CD4-positive, alpha-beta T cell treated with Interleukin-15 for 1 hour (primary cell): ENCODE measurements around the gene HNRNPA3.
"Not testable (repeated sequence)": the region's sequence is repeated elsewhere in the genome, so short reads cannot be mapped to it uniquely, and the experiment has no call there.

Source experiments
- DNase-seq: peaks from one replicate; pipeline ENCODE4 v3.0.0-alpha.2; 2020

The HNRNPA3 gene

DNA sequence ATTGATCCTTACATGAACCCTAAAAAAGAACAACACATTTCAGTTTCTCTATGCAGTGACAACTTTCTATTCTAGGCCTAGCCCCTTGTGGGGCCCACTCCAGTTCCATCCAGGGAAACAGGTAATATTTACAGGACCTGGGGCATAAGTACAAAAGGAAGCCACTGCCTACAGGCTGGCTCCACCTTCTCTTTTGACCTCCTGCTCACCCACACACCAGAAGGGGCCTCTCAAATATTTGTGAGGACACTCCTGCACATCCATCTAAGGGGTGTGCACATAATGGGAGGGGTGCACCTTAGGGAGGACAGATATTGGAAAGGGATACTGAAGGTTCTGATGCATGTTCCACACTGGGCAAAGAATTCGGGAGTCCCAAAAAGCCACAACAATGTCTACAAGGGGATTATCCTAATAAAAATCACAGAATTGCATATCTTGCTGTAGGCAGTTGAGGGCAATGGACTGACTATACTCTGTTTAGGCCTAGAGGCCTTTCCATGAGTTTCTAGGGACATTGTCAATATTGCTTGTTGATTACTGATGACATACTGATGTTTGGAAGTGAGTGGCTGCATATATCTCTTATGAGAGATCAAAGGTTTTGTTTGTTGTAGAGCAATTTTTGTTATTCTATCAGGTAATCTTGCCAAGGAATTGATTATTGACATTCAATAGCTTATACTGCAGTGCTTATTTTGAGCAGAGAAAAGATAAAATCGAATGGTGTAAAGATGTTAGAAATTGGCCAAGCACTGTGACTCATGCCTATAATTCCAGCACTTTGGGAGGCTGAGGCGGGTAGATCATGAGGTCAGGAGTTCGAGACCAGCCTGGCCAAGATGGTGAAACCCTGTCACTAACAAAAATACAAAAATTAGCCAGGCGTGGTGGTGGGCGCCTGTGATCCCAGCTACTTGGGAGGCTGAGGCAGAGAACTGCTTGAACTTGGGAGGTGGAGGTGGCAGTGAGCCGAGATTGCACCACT, 23.8 kb upstream of the HNRNPA3 start:
- no peak for DNase-seq

DNA sequence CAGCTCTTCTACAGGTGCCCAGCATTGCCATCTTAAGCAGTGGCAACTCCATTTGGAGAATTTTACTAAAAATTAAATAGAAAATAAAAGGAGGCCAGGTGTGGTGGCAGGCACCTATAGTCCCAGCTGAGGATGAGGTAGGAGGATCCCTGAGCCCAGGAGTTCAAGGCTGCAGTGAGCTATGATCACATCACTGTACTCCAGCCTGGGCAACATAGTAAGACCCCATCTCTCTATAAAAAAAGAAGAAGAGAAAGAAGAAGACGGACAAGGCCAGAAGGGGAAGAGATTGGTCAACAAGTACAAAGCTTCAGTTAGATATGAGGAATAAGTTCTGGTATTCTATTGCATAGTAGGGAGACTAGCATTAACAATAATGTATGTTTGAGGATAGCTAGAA, 21.7 kb upstream of the HNRNPA3 start:
- DNase-seq, result no peak

GRCh38 chr2:177192788-177193187, 19.8 kb upstream of the HNRNPA3 start:
- DNase-seq, result no peak

DNA sequence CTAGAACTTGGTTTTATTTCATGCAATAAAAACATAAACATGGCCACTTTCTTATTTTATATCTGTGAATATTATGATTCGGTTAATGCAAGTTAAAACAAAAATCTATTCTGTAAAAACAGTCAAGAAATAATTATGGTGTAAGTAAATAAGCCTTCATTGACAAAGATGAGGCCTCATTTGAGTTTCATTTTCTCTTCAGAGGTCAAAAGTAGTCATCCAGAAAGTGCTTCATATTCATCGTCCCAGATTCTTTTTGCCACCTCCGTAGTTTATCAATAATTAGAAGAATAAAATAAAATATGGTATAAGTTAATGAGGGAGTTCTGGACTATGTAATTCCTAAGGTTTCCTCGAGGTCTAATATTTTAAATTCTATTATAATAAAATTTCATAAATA, 19.4 kb upstream of the HNRNPA3 start:
- no peak for DNase-seq

DNA sequence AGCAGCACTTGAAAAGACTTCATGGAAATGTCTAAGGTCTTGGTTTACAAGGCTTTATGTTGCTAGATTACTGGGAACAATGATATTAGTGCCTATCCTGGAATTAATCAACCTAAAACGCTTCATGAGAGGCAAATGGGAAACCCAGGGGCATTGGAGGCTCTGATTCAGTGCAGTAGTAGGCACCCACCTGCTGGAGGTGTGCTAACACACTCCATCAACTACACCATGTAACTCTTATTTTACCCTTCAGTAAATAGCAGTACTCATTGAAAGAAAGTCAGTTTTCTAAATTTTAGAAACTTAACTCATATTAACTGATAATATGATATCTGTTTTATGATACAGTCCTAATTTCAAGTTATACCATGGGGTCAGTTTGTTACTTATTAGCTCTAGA, 17.4 kb upstream of the HNRNPA3 start:
- no peak for DNase-seq

DNA sequence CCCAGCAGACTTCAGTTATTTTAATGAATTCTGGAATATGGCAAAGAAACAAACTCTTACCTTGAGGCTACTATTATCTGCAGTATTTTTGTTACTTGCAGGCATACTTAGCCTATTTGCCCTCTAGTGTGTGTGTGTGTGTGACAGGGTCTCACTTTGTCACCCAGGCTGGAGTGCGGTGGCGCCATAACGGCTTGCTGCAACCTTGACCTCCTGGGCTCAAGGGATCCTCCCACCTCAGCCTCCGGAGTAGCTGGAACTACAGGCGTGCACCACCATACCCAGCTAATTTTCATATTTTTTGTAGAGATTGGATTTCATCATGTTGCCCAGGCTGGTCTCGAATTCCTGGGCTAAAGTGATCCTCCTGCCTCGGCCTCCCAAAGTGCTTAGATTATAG, 12.2 kb upstream of the HNRNPA3 start:
- DNase-seq, result not testable (repeated sequence)

DNA sequence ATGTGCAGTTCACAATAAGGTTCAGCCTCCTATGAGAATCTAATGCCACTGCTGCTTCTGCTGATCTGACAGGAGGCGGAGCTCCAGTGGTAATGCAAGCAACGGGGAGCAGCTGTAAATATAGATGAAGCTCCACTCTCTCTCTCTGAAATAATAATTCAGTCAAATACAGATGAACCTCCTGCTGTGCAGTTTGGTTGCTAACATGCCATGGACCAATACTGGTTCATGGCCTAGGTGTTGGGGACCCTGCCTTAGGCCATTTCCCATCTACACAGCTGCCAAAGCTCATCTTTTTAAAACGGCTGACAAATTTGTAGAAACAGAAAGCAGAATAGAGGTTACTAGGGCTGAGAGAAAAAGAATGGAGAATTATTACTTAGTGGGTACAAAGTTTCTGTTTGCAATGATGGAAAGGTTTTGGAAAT, 10.7 kb upstream of the HNRNPA3 start:
- DNase-seq, result no peak

DNA sequence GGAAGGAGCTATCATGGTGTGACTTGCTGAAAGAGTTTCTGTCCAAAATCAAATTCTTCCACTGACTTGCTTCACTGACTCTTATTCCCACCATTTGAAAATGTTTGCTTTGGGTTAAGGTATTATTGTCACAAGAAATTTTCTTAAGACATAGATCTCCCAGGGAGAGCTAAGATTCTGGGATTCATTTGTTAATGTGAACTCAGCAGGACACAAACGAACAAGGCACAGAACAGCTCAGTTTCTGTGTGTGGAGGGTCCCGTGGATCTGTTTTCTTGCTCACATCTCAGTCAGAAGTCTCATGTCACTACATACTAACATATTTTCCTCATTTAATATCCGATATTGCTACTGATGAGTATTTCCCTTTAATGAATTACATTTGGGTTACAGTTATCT, 8.2 kb upstream of the HNRNPA3 start:
- DNase-seq, result no peak

- no peak for DNase-seq
Observed at GRCh38 chr2:177207101-177207500, 5.5 kb upstream of the HNRNPA3 start.

DNA sequence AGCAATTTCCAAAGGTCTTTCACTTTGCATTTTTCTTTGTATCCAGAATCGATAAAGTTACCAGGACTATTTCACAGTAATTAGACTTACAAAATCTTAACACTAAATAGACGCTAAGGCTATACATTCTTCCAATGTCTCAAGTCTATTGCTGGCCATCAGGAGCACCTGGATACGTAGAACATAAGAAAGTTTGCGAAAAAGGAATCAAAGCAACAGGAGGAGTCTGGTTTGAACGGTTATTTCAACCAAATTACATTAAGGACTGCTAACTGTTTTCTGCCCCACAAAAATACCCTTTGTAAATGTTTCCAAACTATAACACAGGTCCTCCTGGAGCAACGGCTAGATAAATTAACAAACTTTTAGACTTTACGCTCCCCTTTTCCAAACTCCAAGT, 1.4 kb upstream of the HNRNPA3 start:
- no peak for DNase-seq

DNA sequence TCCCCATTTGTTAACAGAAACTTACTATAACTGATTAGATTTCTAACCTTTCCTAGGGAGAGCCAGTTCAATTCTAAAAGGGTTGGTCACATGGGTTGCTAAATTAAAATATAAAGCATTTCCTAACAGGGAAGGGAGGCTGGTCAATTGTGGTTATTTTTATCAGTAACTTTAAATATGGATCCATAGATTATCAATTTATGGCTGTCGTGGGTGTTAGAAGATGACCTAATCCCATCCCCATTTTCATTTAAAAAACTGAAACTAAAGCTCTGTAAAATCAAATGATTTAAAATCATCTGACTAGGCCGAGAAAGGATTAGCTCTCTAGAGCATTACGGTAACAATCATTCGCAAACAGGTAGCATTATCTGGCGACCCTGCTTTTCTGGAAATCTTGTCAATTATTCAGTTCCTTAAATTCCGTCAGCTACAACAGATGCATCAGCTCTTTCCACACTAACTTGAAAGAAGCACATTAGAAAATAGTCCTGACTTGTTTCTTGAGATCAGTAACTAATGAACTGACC, 953 bp upstream of the HNRNPA3 start:
- no peak for DNase-seq

GRCh38 chr2:177212891-177213856, 580 bp downstream of the HNRNPA3 start:
- DNase-seq, result peak; percentile 92

GRCh38 chr2:177217247-177217843, 4.8 kb downstream of the HNRNPA3 start:
- DNase-seq, result no peak

DNA sequence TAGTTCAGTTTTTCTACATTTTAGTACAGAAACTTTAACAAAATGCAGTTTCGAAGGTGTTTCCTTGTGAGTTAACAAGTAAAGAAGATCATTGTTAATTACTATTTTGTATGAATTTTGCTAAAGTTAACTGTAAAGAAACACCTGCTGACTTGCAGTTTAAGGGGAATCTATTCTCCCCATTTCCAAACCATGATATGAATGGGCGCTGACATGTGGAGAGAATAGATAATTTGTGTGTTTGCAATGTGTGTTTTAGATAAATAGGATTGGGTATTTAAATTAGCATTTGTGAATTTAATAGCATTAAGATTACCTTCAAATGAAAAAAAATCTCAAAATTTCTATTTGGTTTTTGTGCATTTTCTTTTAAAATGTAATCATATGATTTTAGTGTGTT, 7.2 kb downstream of the HNRNPA3 start:
- not testable (repeated sequence) for DNase-seq

DNA sequence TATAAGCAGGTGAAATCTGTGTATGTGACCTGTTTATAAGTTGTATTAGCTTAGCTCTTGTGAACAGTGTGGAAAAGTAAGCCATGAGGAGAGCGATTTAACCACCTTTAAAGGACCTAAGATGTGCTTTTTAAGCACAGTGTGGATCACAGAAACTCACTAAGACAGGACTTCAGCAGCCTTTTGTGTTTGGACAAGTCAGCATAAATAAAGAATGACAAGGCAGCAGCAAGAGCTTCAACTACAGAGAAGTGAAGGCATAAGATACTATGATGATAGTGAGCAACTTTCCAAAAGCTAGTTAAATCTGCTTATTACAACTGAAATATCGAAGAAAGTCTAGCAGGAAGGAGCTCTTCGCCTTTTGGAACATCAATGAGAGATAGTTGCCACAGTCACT, 8.9 kb downstream of the HNRNPA3 start:
- DNase-seq, result no peak

DNA sequence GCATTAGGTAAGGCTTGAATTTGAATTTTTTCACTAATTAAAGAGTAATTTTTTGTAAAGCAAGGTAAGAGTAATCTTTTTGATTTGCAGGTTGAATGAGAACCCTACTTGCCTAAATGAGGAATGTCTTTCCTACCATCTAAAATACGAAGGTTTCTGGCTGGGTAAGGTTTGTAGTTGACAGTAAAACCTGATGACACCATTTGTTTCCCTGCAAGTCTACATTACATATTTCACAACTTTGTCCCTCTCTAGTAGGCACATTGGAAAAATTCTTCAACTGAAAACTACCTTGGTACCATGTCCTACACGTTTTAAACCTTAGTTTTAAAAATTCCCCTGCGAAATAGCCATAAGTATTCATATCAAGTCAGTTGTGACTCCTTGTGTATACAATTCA, 9.4 kb downstream of the HNRNPA3 start:
- no peak for DNase-seq

DNA sequence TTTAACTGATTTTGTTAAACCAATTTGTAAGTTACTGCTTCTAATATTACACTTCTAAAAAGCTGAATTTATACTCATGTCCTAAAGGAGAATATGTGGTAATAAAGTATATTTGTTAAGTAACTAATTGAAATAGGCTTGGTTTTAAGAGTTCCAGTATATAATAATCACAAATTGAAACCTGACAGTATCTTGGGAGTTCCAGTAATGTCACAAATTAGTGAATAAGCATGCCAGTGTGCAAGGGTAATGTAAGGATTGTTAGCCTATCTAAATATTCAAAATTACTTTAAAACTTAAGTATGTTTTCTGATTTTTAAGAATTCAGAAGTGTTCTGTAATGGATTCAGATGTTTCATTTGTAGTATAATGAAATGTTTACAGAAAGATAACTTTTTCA, 10.8 kb downstream of the HNRNPA3 start:
- DNase-seq, result not testable (repeated sequence)

DNA sequence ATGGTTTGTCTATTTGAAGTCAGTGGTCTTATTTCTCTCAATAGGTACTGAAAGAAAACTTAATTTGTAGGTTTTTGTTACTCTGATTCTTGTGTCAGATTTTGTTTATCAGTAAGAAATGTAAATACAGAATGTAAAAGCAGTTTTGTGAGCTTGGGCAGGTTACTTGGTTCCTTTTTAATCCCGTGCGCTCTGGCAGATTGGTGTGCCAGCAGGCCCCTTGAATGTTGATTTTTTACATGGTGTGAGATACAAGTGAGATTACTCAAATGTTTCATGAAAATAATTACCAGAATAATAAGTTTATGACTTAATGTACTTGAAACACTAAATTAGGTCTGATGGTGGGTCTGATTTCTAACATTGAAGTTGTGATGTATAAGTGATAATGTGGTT, 13.4 kb downstream of the HNRNPA3 start:
- no peak for DNase-seq

DNA sequence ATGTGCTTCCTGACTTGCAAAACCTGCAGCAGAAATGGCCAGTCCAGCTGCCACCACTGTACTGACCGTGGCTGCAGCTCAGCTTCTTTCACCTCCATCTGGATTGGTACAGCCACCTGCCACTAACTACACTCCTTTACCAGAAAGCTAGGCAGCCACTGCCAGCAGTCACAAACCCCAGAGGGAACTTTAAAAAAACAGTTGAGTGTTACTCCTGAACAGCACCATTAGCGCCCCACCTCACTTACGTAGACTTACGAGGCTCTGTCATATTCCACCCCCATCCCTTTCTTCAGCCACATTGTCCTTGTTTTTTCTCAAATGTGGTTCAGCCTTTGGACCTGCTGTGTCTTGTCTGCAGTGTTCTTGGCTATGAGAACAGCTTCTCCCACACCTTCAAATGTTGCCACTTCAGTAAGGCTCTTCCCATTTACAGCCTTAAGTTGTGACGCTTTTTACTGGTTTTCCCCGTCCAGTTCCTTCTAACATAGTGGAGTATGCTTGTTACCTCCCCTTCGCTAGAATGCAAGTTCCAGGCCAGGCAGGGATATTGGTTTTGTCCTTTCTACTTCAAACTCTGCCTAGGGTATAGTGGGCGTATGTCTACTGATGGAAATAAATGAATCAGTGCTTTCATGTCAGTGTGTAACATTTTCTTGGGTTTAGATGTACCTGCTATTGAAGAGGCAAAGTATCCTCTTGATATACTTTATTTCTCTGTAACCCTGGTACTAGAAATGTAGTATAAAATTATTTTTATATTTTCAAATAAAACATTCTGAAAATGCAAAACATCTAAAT, 17.0 kb downstream of the HNRNPA3 start:
- no peak for DNase-seq

DNA sequence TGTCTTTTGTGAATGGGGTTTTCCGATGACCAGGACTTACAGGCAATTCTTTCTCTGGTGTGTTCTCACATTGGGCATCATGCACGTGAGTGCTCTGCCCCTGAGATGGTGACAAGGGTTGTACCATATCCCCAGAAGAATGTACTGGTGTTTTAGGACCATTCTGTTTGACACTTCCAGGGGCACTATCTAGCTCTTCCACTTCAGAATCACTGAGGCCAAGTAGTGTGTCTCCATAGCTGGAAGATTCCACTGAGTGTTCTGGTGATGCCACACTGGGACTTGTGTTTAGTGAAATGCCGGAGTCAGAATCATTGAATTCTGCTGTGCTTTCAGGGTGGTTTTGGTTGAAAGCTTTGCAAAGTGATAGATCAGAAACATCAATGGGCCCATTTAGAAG, 18.7 kb downstream of the HNRNPA3 start:
- no peak for DNase-seq

DNA sequence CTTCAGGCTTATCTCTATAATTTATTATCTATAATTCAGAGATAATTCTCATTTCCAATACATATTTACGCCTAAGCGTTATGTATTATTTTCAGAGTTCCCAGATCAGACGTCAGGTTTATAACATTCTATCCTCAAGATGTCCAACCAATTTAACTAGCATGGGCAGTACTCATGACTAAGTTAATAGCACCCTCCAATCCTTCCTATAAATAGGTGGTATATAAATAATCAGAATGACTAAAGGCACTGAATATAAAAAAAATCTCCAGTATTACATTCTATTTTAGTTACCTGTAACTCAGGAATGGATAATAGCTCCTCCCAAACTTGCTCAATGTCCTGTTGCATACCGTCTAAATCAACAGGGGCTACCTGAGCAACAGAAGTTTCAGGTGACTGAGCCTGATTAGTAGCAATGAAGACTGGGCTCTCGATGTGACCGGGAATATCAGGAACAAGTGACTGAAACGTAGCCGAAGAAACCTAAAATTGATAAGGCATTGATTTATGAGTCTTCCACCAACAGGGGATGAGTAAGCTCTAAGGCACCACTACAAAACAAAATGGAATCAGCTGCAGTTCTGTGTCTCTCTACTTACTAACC, 19.6 kb downstream of the HNRNPA3 start:
- DNase-seq, result no peak

DNA sequence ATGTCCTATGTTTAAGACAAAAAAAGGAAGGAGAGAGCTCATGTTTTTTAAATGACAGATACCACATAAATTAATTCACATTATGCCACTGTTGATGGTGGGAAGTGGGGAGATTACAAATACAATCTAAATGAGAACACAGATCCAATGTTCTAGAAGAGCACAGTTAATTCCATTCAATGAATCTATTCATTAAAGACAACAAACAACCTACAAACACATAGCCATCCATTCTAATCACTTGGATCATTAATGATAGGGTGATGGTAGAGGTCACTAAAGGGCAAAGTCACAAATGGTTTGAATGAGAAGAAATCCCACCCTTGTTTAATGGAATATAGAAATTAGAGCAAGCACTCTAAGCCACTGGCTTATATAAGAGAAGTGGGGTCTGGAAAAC, 21.7 kb downstream of the HNRNPA3 start:
- no peak for DNase-seq
